ENCODE data around the gene ABTB2. TPM values are rescaled to one million over a fixed set of nuclear protein-coding genes. Genes with fewer than 3 reads are reported as not detected.
"Not testable (repeated sequence)": the region's sequence is repeated elsewhere in the genome, so short reads cannot be mapped to it uniquely, and the experiment has no call there.

Gene ABTB2
- polyA plus RNA-seq, 1 donor: 1.3 TPM

GRCh38 chr11:34255101-34255500, 102.7 kb downstream of the ABTB2 start:
- no peaks in the 10 kb centered on the region for H3K36me3 ChIP-seq (ENCODE audit: control insufficient read depth, insufficient read depth, low read length)
- 60% methylated on average over 1 of the region's 2 CpGs for WGBS (ENCODE audit: insufficient coverage, low lambda C conversion rate)

GRCh38 chr11:34254011-34254410, 103.8 kb downstream of the ABTB2 start:
- Histone ChIP-seq H3K4me1 (ENCODE audit: control insufficient read depth, insufficient read depth, low read length) (no peaks in the 10 kb centered on the region), H3K9me3 (ENCODE audit: control insufficient read depth, low read depth, low read length) (no peaks in the 10 kb centered on the region), H3K27ac (ENCODE audit: low read length) (no peak overlapping the region), H3K36me3 (ENCODE audit: control insufficient read depth, insufficient read depth, low read length) (no peaks in the 10 kb centered on the region), H3K4me3 (ENCODE audit: low read length) (no peak overlapping the region), H3K27me3 (ENCODE audit: control insufficient read depth, insufficient read depth, low read length) (peaks cover 14% of the 10 kb centered on the region)
- DNase-seq: no peak
- whole genome bisulfite sequencing (ENCODE audit: insufficient coverage, low lambda C conversion rate): 100% methylated on average over 2 of the region's 4 CpGs

More at GRCh38 chr11:34255101-34255500, 102.7 kb downstream of the ABTB2 start:
- Histone ChIP-seq H3K4me1 (ENCODE audit: control insufficient read depth, insufficient read depth, low read length) (no peaks in the 10 kb centered on the region), H3K4me3 (ENCODE audit: low read length) (no peak overlapping the region), H3K27me3 (ENCODE audit: control insufficient read depth, insufficient read depth, low read length) (peaks cover 6% of the 10 kb centered on the region), H3K27ac (ENCODE audit: low read length) (no peak overlapping the region), H3K9me3 (ENCODE audit: control insufficient read depth, low read depth, low read length) (no peaks in the 10 kb centered on the region)
- DNase-seq: no peak

DNA sequence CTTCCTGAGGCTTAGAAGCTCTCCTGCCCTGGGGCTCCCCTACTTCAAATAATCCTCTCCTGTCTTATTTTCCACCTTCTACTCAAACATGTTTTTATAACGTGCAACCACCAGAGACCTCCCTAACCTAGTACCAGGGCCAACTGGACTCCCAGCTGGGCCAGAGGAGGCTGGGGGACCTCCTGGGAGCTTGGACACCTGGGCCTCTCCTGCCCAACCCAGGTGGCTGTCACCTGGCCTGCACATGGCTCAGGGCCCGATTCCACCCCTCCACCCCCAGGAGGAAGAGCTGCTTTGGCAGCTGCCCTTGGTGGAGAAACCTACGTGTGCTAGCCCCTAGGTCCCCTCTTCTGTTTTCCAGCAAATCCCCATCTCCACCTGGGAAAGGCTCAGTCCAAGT, 105.2 kb downstream of the ABTB2 start:
- Histone ChIP-seq H3K4me3 (ENCODE audit: low read length) (no peak overlapping the region), H3K4me1 (ENCODE audit: control insufficient read depth, insufficient read depth, low read length) (no peaks in the 10 kb centered on the region), H3K9me3 (ENCODE audit: control insufficient read depth, low read depth, low read length) (no peaks in the 10 kb centered on the region), H3K27me3 (ENCODE audit: control insufficient read depth, insufficient read depth, low read length) (peaks cover 14% of the 10 kb centered on the region), H3K27ac (ENCODE audit: low read length) (no peak overlapping the region), H3K36me3 (ENCODE audit: control insufficient read depth, insufficient read depth, low read length) (no peaks in the 10 kb centered on the region)
- WGBS (ENCODE audit: insufficient coverage, low lambda C conversion rate): no CpG with 5 or more reads among the region's 3 CpGs
- no peak for DNase-seq

DNA sequence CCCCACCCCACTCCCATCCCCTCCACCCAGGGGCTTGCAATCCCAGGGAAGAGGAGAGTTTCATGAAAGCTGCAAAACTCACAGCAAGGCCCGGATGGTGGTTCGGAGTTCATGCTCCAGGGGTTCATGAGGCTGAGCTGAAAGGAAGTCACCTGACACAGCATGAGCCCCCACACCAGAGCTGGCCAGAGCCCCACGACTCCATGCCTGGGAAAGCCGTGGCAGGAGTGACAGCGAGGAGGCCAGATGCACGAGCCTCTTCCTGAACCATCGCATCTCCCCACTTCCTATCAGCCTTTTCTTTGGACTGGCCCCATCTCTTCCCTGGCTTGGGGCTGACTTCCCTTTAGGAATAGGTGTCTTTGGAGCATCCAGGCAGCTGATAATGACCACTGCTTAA, 105.8 kb downstream of the ABTB2 start:
- Histone ChIP-seq H3K36me3 (ENCODE audit: control insufficient read depth, insufficient read depth, low read length) (no peaks in the 10 kb centered on the region), H3K4me1 (ENCODE audit: control insufficient read depth, insufficient read depth, low read length) (no peaks in the 10 kb centered on the region), H3K4me3 (ENCODE audit: low read length) (no peak overlapping the region), H3K27me3 (ENCODE audit: control insufficient read depth, insufficient read depth, low read length) (peaks cover 14% of the 10 kb centered on the region), H3K27ac (ENCODE audit: low read length) (no peak overlapping the region), H3K9me3 (ENCODE audit: control insufficient read depth, low read depth, low read length) (no peaks in the 10 kb centered on the region)
- DNase-seq: no peak
- no CpG with 5 or more reads among the region's 7 CpGs for WGBS (ENCODE audit: insufficient coverage, low lambda C conversion rate)

DNA sequence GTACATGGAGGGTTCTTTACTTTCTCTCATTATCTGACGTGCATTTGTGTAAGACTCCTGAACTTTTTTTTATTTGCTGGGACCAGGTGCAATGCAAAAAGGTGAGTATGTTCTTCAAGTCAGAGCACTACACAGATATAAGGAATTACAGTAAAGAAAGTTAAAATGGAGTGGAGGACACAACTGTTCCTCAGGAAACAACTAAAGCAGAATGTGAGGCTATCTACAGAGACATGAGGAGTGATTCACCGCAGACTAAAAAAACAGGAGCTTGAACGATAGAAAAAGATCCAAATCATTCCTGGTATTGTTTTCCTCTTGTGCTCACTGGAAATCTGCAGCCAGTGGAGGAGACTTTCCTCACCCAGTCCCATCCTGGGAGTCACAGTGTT, 106.2 kb downstream of the ABTB2 start:
- Histone ChIP-seq H3K4me1 (ENCODE audit: control insufficient read depth, insufficient read depth, low read length) (no peaks in the 10 kb centered on the region), H3K36me3 (ENCODE audit: control insufficient read depth, insufficient read depth, low read length) (no peaks in the 10 kb centered on the region), H3K27ac (ENCODE audit: low read length) (no peak overlapping the region), H3K4me3 (ENCODE audit: low read length) (no peak overlapping the region), H3K27me3 (ENCODE audit: control insufficient read depth, insufficient read depth, low read length) (peaks cover 14% of the 10 kb centered on the region), H3K9me3 (ENCODE audit: control insufficient read depth, low read depth, low read length) (no peaks in the 10 kb centered on the region)
- DNase-seq: no peak
- WGBS (ENCODE audit: insufficient coverage, low lambda C conversion rate): 20% methylated on average over 1 of the region's 3 CpGs

DNA sequence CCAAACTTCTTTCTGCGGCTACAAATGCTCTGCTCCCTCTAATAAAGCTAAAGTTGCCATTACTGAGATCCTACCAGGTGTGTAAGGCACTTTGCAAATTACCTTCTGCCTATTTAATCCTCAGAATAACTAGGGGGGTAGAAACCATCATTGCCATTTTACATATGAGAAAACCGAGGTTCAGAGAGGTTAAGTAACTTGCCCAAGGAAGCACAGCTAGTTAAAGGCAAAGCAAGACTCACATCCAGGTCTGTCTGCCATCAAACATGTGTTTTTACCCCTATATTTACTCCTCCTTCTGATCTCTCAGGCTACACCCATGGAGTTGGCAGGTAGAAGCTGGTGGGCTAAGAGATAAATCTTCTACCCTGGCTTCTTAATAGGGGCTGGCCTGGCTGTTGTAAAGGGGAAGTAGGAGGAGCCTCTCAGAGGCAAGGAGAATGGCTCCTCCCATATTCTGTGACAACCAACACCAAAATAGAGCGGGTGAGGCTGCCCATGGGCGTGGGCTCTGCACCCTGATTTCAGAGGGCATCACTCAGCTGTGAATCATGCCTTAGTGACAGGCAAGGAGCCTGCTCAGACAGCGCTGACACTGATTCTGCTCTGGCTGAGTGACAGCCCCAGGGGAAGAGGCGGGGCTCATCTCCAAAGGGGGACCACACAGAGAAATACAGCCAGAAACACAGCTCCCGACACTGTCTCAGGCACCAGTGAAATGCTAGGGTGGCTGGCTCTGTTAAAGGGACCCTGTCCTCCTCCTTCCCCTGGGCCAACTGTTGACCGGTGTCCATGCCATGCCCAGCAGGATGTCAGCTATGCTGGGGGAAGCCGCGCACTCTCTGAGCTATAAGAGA, 106.8 kb downstream of the ABTB2 start:
- Histone ChIP-seq H3K4me1 (ENCODE audit: control insufficient read depth, insufficient read depth, low read length) (no peaks in the 10 kb centered on the region), H3K36me3 (ENCODE audit: control insufficient read depth, insufficient read depth, low read length) (no peaks in the 10 kb centered on the region), H3K9me3 (ENCODE audit: control insufficient read depth, low read depth, low read length) (no peaks in the 10 kb centered on the region), H3K4me3 (ENCODE audit: low read length) (no peak overlapping the region), H3K27ac (ENCODE audit: low read length) (no peak overlapping the region), H3K27me3 (ENCODE audit: control insufficient read depth, insufficient read depth, low read length) (peaks cover 14% of the 10 kb centered on the region)
- no CpG with 5 or more reads among the region's 10 CpGs for WGBS (ENCODE audit: insufficient coverage, low lambda C conversion rate)
- DNase-seq: peak in 1 of 2 donors; percentile 14

- no peaks in the 10 kb centered on the region for H3K36me3 ChIP-seq (ENCODE audit: control insufficient read depth, insufficient read depth, low read length)
- no peaks in the 10 kb centered on the region for H3K9me3 ChIP-seq (ENCODE audit: control insufficient read depth, low read depth, low read length)
- H3K27ac ChIP-seq (ENCODE audit: low read length): no peak overlapping the region
- H3K27me3 ChIP-seq (ENCODE audit: control insufficient read depth, insufficient read depth, low read length): peaks cover 14% of the 10 kb centered on the region
- no peak overlapping the region for H3K4me3 ChIP-seq (ENCODE audit: low read length)
- no peak for DNase-seq
- peaks cover 1% of the 10 kb centered on the region for H3K4me1 ChIP-seq (ENCODE audit: control insufficient read depth, insufficient read depth, low read length)
- no CpG with 5 or more reads among the region's 2 CpGs for WGBS (ENCODE audit: insufficient coverage, low lambda C conversion rate)
These were observed 107.6 kb downstream of the ABTB2 start for GRCh38 chr11:34250211-34250610.

GRCh38 chr11:34249439-34249838, 108.4 kb downstream of the ABTB2 start:
- Histone ChIP-seq H3K27me3 (ENCODE audit: control insufficient read depth, insufficient read depth, low read length) (peaks cover 14% of the 10 kb centered on the region), H3K27ac (ENCODE audit: low read length) (no peak overlapping the region), H3K36me3 (ENCODE audit: control insufficient read depth, insufficient read depth, low read length) (no peaks in the 10 kb centered on the region), H3K4me3 (ENCODE audit: low read length) (no peak overlapping the region), H3K9me3 (ENCODE audit: control insufficient read depth, low read depth, low read length) (no peaks in the 10 kb centered on the region), H3K4me1 (ENCODE audit: control insufficient read depth, insufficient read depth, low read length) (peaks cover 9% of the 10 kb centered on the region)
- no CpG with 5 or more reads among the region's 3 CpGs for WGBS (ENCODE audit: insufficient coverage, low lambda C conversion rate)
- DNase-seq: no peak

- WGBS (ENCODE audit: insufficient coverage, low lambda C conversion rate): 100% methylated on average over 1 of the region's 4 CpGs
- H3K4me1 ChIP-seq (ENCODE audit: control insufficient read depth, insufficient read depth, low read length): peaks cover 35% of the 10 kb centered on the region
- peaks cover 13% of the 10 kb centered on the region for H3K27me3 ChIP-seq (ENCODE audit: control insufficient read depth, insufficient read depth, low read length)
- H3K9me3 ChIP-seq (ENCODE audit: control insufficient read depth, low read depth, low read length); H3K27ac ChIP-seq (ENCODE audit: low read length); DNase-seq; H3K4me3 ChIP-seq (ENCODE audit: low read length); H3K36me3 ChIP-seq (ENCODE audit: control insufficient read depth, insufficient read depth, low read length): not testable (repeated sequence)
These were observed 111.3 kb downstream of the ABTB2 start for GRCh38 chr11:34246511-34246910.

DNA sequence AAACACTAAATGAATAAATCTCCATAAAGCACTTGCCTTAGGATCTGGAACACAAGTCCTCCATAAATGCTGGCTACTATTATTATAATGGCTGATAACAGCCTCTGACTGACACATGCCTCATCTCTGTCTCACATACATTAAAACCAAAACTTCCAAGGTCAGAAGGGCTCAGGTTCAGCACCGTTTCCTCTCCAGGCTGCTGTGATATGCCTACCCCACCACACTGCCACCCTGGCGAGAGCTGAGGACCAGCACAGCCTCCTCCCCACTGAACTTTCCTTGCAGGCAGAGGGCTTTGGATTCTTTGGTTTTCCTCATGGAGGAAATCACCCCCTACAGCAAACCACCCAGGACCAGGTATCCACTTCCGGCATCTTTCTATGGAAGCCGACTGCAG, 112.8 kb downstream of the ABTB2 start:
- H3K27me3 ChIP-seq (ENCODE audit: control insufficient read depth, insufficient read depth, low read length): peaks cover 7% of the 10 kb centered on the region
- H3K27ac ChIP-seq (ENCODE audit: low read length): no peak overlapping the region
- no peaks in the 10 kb centered on the region for H3K36me3 ChIP-seq (ENCODE audit: control insufficient read depth, insufficient read depth, low read length)
- WGBS (ENCODE audit: insufficient coverage, low lambda C conversion rate): no CpG with 5 or more reads among the region's 4 CpGs
- H3K4me1 ChIP-seq (ENCODE audit: control insufficient read depth, insufficient read depth, low read length): peaks cover 35% of the 10 kb centered on the region
- no peak overlapping the region for H3K4me3 ChIP-seq (ENCODE audit: low read length)
- DNase-seq: no peak
- H3K9me3 ChIP-seq (ENCODE audit: control insufficient read depth, low read depth, low read length): no peaks in the 10 kb centered on the region

All from large intestine (tissue), 3 donors.